ENCODE data around the gene ATP1A1. TPM values are rescaled to one million over a fixed set of nuclear protein-coding genes. Genes with fewer than 3 reads are reported as not detected.

ATP1A1 gene
- polyA plus RNA-seq, 2 of the 4 experiments (the other 2 are of a cell fraction), result 119 to 171 TPM

- no peak for TF ChIP-seq USF2 (IDR thresholded peaks at IDR 0.05)
These were observed 60.5 kb downstream of the ATP1A1 start (continued) for GRCh38 chr1:116433275-116434257.

GRCh38 chr1:116434849-116435248 is 61.8 kb downstream of the ATP1A1 start:
- ChIA-PET POLR2A (no interaction called here), CTCF (no interaction called here)
- WGBS (ENCODE audit: missing lambda C conversion rate), result 84% methylated on average over 3 of the region's 3 CpGs

GRCh38 chr1:116435806-116436610 is 63.0 kb downstream of the ATP1A1 start:
- no peak for TF ChIP-seq NR3C1 (IDR thresholded peaks at IDR 0.05)
- TF ChIP-seq CHD4 (IDR thresholded peaks at IDR 0.05; ENCODE audit: borderline replicate concordance), result no peak
- TF ChIP-seq HOXA7 (CRISPR knock-in tag; IDR thresholded peaks at IDR 0.05), result no peak
- TF ChIP-seq EHF (CRISPR knock-in tag; IDR thresholded peaks at IDR 0.05), result no peak
- no peak for TF ChIP-seq JUNB (IDR thresholded peaks at IDR 0.05)
- no peak for TF ChIP-seq HES2 (IDR thresholded peaks at IDR 0.05)
- TF ChIP-seq RCOR1 (IDR thresholded peaks at IDR 0.05; ENCODE audit: low read depth, low read length), result no peak
- no peak for TF ChIP-seq EHMT2 (IDR thresholded peaks at IDR 0.05; ENCODE audit: low read depth)
- TF ChIP-seq FOSB (CRISPR knock-in tag; IDR thresholded peaks at IDR 0.05), result no peak
- TF ChIP-seq NFE2L2 (conservative IDR thresholded peaks at IDR 0.05; ENCODE audit: low read length), result no peak
- CTCF ChIA-PET, result no interaction called here
- POLR2A ChIA-PET, result no interaction called here
- no peak for ATAC-seq
- Histone ChIP-seq H3K9me3 (no peaks in the 10 kb centered on the region), H3K4me2 (no peak overlapping the region), H3K4me1 (no peaks in the 10 kb centered on the region), H3K27ac (no peak overlapping the region), H3K4me3 (no peak overlapping the region)
- FAIRE-seq, result no peak
- no peak for DNase-seq (ENCODE audit: low read depth in 1 of 2, low spot score in 1 of 2)
- 65% methylated on average over 2 of the region's 2 CpGs for WGBS (ENCODE audit: missing lambda C conversion rate)

More at GRCh38 chr1:116434849-116435248, 61.8 kb downstream of the ATP1A1 start:
- Histone ChIP-seq H3K27ac (no peak overlapping the region), H3K9me3 (no peaks in the 10 kb centered on the region), H3K4me1 (no peaks in the 10 kb centered on the region), H3K4me3 (no peak overlapping the region), H3K4me2 (no peak overlapping the region)
- TF ChIP-seq FOSB (CRISPR knock-in tag; IDR thresholded peaks at IDR 0.05) (no peak), USF2 (IDR thresholded peaks at IDR 0.05) (no peak), ESRRA (IDR thresholded peaks at IDR 0.05; ENCODE audit: borderline replicate concordance, low read length) (no peak), CTCF (IDR thresholded peaks at IDR 0.05) (no peak), HOXB13 (CRISPR knock-in tag; IDR thresholded peaks at IDR 0.05; ENCODE audit: low read depth) (no peak), BHLHE40 (IDR thresholded peaks at IDR 0.05; ENCODE audit: low read depth, low read length) (no peak), PBX3 (IDR thresholded peaks at IDR 0.05) (no peak)
- ATAC-seq, result no peak
- no peak for DNase-seq (ENCODE audit: low read depth in 1 of 2, low spot score in 1 of 2)
- no peak for FAIRE-seq

Measured in A549 (cell line).